Renal pelvis (tissue), 4 donors: ENCODE results near the gene KCTD2. TPM values are rescaled to one million over a fixed set of nuclear protein-coding genes. Genes with fewer than 3 reads are reported as not detected.
"Not testable (repeated sequence)": the region's sequence is repeated elsewhere in the genome, so short reads cannot be mapped to it uniquely, and the experiment has no call there.

Source experiments
- DNase-seq: peaks from one replicate; pipeline ENCODE4 v3.0.0-alpha.2; 2013
- polyA plus RNA-seq, 3 donors: library from polyadenylated mRNA; unstranded; fragments of 120-200 nt; gene quantifications; one replicate each; pipeline ENCODE4 v1.2.1, GENCODE V29; 2013; ENCODE audit not compliant: insufficient read length in 3 of 3

The KCTD2 gene
- polyA plus RNA-seq, 3 donors, result 31.0 to 33.9 (median 32.8) TPM

DNA sequence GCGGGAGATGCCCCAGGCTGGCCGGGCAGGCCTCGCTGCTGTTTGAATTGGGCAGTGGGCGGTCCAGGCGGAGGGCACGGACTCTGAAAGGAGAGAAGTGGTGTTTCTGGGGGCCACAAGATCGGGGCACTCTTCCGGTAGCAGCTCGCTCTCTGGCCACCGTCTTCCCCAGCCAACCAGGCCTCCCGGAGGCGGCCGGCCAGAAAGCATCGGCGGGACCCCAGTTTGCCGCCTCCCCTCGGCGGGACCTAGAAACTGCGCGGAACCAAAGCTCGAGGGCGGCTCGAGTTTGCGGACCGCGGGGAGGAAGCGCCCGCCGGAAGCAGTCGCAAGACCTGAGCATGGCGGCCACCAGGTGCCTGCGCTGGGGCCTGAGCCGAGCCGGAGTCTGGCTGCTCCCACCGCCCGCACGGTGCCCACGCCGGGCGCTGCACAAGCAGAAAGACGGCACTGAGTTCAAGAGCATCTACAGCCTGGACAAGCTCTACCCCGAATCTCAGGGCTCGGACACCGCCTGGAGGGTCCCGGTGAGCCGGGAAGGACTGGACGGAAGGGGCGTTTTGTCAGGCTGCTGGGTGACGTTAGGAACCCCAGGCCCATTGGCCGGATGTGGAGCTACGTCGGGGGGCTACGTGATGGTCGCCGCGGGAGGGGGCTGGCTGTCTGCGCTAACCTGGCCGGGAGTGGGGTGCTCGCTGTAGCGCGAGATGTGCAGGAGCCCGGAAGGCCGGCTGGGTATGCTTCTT is 34.5 kb upstream of the KCTD2 start, which contains the start of gene MRPL58:
TSS of gene MRPL58 (plus strand) at position 325 of the 746 bp plus-strand sequence. CDS start at position 342, 17 bp downstream.
- DNase-seq, result peak; percentile 91

DNA sequence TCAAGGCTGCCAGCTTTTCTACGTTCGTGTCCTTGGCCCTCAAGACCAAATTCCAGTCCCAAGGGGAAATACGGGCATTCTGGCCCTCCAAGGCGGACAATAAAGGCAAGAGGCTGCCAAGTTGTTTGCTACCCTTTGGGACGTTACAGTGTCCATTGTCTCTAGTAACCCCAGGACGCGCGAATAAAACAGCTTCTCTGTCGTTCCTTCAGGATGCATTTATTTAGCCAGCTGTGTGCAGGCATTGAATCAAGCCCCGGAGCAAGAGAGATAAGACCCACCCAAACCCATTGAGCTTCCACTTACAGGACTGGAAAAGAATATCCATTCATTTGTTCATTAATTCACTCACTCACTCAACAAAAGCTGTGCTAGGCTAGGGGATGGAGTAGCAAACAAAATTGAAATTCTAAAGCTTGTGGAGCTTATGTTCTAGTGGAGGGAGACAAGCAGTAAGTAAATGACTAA is 33.9 kb upstream of the KCTD2 start:
- DNase-seq, result no peak

DNA sequence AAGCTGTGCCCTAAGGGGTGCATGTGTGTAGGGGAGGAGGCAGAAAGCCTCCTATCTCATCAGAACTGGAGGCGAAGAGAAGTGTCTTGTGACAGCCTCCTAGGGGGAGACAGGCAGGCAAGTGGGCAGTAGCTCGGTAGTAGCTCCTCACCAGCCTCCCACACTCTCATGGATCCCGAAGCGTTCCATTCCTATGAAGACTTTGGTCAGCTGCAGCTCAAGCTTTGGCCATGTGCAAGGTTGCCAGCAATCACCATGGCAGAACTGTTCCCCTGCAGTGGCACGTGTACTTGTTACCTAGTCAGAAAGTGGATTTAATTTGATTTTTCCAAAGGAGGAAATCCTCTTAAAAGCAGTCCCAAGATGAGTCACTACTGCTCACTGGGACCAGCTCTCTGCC is 27.9 kb upstream of the KCTD2 start:
- DNase-seq, result no peak

GRCh38 chr17:75019710-75020109 is 27.3 kb upstream of the KCTD2 start:
- no peak for DNase-seq

DNA sequence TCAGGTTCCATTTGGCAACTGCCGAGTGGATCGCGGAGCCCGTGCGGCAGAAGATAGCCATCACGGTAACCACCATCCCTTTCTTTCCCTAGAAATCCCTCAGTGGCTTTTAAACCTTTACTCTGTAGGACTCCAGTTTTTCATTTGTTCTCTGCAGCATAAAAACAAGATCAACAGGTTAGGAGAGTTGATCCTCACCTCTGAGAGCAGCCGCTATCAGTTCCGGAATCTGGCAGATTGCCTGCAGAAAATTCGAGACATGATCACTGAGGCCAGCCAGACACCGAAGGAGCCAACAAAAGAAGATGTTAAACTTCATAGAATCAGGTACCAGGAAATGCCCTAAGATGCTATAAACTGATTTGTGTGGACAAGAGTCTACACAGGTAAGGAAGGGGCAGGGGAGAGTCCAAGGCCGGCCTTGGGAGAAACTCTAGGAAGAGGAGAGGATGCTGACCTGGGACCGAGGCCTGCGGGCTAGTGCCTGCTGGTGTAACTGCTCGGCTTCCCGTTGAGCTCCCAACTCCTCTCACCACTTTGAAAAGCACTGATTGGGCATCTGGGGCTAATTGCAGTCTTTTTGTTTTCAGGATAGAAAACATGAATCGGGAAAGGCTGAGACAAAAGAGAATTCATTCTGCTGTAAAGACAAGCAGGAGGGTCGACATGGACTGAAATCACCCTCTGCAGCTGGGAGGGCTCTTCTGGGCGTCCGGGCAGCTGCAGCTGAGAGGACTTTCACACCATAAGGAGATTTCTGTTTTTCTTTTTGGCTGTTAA is 26.5 kb upstream of the KCTD2 start:
- no peak for DNase-seq

GRCh38 chr17:75024686-75025397 is 22.2 kb upstream of the KCTD2 start:
- DNase-seq, result no peak

DNA sequence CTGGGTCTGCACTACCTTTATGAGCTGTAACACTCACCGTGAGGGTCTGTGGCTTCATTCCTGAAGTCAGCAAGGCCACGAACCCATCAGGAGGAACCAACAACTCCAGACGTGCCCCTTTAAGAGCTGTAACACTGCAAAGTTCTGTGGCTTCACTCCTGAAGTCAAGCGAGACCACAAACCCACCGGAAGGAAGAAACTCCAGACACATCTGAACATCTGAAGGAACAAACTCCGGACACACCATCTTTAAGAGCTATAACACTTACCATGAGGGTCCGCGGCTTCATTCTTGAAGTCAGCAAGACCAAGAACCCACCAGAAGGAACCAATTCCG is 21.7 kb upstream of the KCTD2 start:
- not testable (repeated sequence) for DNase-seq

GRCh38 chr17:75026650-75027049 is 20.4 kb upstream of the KCTD2 start:
- DNase-seq, result not testable (repeated sequence)

DNA sequence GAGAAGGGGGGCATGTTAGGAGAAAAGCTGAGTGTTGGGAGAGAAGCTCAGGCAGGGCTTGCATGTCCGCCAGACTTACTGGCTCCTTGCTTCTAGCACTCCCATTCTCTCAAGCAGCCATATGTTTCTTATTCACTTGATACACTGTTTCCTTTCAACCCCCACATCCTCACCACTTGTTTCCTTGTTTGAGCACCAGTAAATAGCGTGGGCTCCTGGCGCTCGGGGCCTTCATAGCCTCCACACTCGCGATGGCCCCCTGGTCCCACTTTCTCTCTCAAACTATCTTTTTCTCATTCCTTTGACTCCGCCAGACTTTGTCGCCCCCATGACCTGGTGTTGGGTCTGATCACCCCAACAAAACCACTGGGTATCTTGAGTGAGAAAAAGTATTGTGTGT is 16.9 kb upstream of the KCTD2 start:
- no peak for DNase-seq

DNA sequence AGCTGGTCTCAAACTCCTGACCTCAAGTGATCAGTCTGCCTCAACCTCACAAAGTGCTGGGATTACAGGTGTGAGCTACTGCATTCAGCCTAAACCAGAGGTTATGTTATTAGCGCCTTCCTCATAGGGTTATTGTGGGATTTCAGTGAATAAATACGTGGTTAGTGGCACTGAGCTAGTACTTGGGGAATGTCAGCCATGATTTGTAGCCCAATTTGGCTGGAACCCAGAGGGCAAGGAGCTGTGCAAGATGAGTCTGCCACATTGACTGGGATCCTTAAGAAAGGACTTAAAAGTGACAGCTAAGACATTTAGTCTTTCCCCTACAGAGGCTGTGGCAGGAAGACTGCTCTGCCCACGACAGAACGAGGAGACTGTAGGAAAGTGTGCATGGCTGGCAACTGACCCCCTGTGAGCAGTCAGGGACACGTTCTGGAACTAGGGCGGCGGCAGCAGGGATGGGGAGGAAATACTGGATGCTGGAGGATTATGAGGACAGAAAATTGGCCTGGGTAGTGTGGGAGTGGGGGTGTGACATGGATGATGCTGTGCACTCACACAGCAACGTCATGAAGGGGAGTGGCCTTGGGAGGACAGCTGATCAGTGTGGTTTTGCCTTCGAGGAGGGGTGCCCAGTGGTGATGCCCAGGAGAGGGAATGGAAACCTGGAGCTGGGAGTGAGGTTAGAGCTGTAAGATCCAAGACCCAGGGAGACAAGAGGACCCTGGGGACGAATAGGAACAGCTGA is 14.9 kb upstream of the KCTD2 start:
- DNase-seq, result peak; percentile 62

- DNase-seq, result no peak
Observed at GRCh38 chr17:75032720-75033280, 14.2 kb upstream of the KCTD2 start.

- DNase-seq, result peak; percentile 93
Observed at GRCh38 chr17:75033346-75034235, 13.4 kb upstream of the KCTD2 start.

GRCh38 chr17:75034236-75034908 is 12.7 kb upstream of the KCTD2 start:
- DNase-seq, result peak; percentile 88

GRCh38 chr17:75036643-75037268 is 10.3 kb upstream of the KCTD2 start:
- DNase-seq, result peak; percentile 34

DNA sequence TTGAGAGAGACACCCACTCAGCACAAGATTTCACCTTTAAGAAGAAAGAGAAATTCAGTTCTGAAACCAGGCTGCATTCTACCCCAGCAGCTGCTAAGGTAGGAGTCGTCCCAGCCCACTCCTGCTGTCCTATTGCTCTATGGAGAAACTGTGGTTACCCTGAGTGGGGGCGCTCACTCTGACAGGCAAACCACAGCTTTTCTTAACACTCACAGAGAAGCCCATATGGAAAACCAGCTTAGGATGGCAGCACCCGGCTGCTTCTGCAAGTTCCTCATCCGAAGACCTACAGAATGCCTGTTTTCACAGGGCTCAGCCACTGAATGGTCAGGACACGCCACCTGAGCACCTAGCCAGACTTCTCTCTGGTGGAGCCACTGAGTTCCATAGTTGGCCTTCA is 7.8 kb upstream of the KCTD2 start:
- no peak for DNase-seq

DNA sequence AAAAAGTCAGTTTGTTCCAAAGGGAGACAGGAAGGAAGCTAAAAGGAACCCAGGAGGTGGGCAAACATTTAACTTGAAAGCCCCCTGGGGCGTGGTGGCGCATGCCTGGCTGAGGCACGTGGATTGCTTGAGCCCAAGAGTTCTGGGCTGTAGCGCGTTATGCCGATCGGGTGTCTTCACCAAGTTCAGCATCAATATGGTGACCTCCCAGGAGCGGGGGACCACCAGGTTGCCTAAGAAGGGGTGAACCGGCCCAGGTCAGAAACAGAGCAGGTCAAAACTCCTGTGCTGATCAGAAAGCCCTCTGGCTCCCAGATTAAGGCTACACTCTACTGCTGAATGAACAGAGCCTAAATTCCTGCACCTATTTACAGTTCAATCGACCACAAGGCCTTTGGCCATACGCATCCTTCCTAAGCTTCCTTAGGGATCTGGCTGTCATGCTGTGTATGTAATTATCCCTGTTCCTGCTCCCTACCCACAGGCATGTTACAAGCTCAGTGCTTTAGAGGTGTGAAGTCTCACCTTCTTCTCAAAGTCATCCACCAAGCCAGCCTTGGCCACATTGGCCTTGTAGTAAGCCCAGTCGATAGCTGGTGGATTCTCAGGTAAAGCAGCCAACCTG is 5.3 kb upstream of the KCTD2 start:
- no peak for DNase-seq

- not testable (repeated sequence) for DNase-seq
Observed at GRCh38 chr17:75043789-75044188, 3.2 kb upstream of the KCTD2 start.

- no peak for DNase-seq
Observed at GRCh38 chr17:75044716-75045115, 2.3 kb upstream of the KCTD2 start.

GRCh38 chr17:75045946-75046406 is 1.0 kb upstream of the KCTD2 start:
- not testable (repeated sequence) for DNase-seq
